HG02759 (cell line): Measurements from ENCODE around the gene TJAP1.

Source experiments
- ATAC-seq: cut with Tn5 transposase; IDR thresholded peaks from one replicate; pipeline ENCODE4 v1.9.1; 2021; ENCODE audit warnings: mild to moderate bottlenecking, moderate library complexity; ENCODE audit not compliant: unreplicated experiment

The TJAP1 gene

GRCh38 chr6:43503443-43503842, 26.1 kb downstream of the TJAP1 start:
- no peak for ATAC-seq

GRCh38 chr6:43504756-43505593, 27.6 kb downstream of the TJAP1 start:
- ATAC-seq, result no peak

DNA sequence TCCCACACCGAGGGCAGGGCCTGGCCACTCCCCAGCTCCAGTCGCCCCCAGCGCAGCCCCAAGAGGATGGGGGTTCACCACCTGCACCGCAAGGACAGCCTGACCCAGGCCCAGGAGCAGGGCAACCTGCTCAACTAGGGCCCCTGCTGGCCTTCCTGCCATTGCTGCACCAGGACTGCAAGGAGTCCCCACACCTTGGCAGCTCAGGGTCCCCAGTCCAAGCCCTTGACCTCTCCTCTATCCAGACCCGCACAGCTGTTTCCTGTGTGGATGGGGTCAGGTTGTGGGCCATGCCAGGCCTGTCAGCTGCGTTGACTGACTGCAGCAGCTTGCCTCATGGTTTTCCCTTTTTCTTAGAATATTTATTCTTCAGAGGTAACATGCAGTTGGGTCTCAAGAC, 28.3 kb downstream of the TJAP1 start:
- ATAC-seq, result no peak

DNA sequence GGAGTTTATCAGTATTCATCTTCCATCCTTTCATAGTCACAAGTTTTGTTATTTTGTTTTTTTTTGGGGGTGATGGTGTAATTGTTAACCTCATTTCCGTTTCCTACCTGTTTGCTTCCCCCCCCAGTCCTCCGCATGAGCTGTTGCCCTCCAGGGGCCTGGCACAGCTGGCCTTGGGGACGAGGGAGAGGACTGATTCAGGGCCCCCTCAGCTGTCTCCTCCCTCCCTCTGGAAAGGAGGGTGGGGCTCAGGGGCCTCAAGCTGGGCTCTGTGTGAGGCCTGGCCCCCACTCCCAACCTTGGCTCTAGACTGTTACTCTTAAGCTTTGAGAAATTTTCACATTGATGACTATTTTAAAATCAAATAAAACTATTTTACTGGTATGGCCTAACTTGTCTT, 28.8 kb downstream of the TJAP1 start:
- ATAC-seq, result no peak

GRCh38 chr6:43506667-43507471, 29.5 kb downstream of the TJAP1 start:
- ATAC-seq, result peak; percentile 49

GRCh38 chr6:43508481-43509141, 31.2 kb downstream of the TJAP1 start:
- no peak for ATAC-seq

- ATAC-seq, result no peak
These were observed 32.0 kb downstream of the TJAP1 start for GRCh38 chr6:43509142-43509983.

DNA sequence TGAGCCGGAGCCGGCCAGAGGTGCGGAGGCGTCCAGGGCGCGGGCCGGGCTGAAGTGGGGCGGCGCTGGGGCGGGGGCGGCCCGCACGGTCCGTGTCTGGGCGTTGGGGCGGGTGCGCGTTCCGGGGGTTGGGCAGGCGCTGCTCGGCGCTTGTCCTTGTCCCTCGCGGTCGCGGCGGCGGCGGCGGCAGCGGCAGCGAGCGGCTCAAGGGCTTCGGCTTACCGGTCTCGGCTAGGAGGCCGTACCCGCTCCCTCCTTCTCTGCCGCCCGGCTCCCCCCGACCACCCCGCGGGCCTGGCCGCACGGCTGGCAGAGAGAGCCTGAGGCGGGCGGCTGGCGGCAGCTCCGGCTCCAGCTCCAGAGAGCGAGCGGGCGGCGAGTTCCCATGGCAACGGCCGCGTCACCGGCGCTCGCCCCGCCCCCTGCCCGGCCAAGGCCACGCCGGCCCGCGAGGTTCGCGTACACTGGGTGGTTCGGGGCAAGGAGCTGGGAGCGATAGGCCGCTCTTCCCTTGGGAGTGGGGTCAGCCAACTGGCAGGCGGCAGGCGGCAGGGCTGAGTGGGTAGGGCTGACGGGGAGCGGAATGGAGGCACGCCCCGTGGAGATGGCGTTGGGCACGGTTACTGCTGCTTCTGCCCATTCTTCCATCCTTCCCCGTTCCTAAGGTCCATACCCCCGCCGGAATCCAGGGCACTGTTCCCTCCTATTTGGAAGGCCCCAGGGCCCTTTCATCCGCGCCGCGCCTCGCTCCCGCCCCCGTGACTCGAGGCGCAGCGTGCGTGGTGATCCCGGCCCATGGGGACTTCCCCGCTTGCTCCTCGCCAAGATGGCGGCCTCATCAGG, 32.8 kb downstream of the TJAP1 start, which contains the start of gene LRRC73:
TSS of gene LRRC73 (minus strand) at position 363 of the 843 bp plus-strand sequence. CDS start 561 bp downstream, outside the sequence.
- peak; percentile 80 for ATAC-seq

GRCh38 chr6:43510827-43511163, 33.4 kb downstream of the TJAP1 start:
- no peak for ATAC-seq

DNA sequence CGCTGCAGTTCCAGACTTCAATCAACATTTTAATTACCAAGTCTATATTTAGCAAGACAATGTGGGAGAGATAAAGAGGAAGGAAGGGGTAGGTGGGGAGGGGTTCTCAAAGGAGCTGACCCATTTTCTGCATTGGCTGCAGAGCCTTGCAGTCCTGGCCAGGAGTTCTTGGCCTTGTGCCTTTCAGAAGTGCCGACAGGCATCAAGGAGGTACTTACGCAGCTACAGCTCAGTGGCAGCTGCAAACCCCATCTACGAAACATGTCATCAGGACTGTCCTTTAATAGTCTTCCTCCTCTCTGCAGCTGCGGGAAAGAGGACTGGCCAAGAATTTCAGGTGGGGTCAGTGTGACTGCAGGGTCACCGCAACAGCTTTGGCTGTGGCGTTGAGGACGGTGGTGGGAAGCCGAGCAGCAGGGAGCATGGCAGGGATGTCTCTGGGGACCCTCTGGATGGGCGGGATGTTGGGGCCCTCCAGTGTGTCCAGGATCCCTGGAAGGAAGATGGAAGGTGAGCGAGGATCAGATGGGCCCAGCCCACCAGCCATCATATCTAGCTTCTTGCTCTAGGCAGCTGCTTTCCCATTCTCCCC, 34.5 kb downstream of the TJAP1 start:
- no peak for ATAC-seq

GRCh38 chr6:43515808-43516207, 38.4 kb downstream of the TJAP1 start:
- ATAC-seq, result no peak

- ATAC-seq, result no peak
These were observed 39.0 kb downstream of the TJAP1 start for GRCh38 chr6:43516367-43516696.

GRCh38 chr6:43516697-43517504, 39.5 kb downstream of the TJAP1 start, which contains the start of the genes POLR1C and YIPF3:
Gene POLR1C, plus strand, starts transcription at chr6:43517089. Its CDS starts 21 bp downstream, at chr6:43517110.
Gene YIPF3, minus strand, starts transcription at chr6:43516926. Its CDS starts 119 bp downstream, at chr6:43516807.
- ATAC-seq, result peak; percentile 88

- peak; percentile 7 for ATAC-seq
These were observed 40.4 kb downstream of the TJAP1 start for GRCh38 chr6:43517505-43518357.

- ATAC-seq, result no peak
These were observed 42.7 kb downstream of the TJAP1 start for GRCh38 chr6:43520097-43520496.

DNA sequence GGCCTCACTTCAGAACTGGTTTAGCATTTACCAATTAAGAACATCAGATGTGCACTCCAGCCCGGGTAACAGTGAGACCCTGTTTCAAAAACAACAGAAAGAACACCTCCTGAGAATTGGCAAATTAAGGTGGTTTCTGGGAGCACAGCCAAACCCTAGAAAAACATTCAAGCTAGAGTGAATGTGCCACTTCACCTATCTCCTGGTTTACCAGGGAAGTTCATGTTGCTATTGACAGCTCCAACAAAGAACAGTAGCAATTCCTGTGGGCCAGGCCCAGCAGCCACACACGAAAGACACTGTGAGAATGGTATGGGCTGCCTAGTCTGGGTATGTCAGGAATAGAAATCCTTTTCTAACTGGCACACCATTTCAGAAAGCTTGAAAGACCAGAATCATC, 44.5 kb downstream of the TJAP1 start:
- no peak for ATAC-seq

DNA sequence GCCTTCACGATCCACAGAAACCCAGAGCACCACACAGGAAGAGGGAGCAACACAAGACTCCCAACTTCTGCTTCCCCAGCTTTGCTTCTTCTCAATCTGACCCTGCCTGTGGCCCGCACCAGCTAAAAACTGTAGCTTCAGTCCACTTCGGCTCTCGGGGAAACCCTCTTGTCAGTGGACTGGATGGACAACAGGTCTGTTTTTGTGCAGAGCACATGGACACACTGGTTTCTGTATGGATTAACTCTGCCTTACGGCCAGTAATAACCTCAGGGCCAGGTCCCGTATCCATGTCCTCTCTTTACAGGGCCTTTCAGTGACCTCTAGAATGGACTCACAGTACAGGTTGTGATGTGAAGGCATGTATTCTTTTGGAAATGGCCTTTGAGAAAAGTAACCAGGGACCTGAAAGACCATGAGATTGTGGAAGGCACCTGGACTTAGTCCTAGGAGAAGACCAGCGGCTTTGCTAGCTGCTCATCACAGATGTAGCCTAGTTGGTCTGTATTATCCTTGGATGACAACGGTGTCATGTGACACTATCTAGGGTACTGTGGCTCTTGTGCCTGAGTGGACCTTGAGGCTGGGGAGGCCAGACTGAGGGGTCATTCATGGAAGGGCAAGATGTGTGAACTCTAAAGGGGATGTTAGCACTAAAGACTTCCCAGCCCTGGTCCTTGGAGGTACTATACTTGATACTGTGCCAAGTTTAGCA, 45.3 kb downstream of the TJAP1 start:
- no peak for ATAC-seq
